Neuronal stem cell (in vitro differentiated cells): ENCODE results near the gene YBX3.

Source experiments
- DNase-seq: peaks from one replicate; pipeline ENCODE4 v3.0.0-alpha.2; 2013; ENCODE audit warnings: low spot score
- H2AFZ ChIP-seq: one replicate; pipeline ENCODE4 v1.6.1; 2013; ENCODE audit warnings: mild to moderate bottlenecking, low read length, inconsistent platforms
- H2AK5ac ChIP-seq: 2 replicates; pipeline ENCODE4 v1.6.1; 2013; ENCODE audit warnings: low read depth, mild to moderate bottlenecking, inconsistent platforms, low read length, moderate library complexity, mixed read lengths
- H2BK120ac ChIP-seq: 2 replicates; pipeline ENCODE4 v1.6.1; 2013; ENCODE audit warnings: low read depth, mild to moderate bottlenecking, inconsistent platforms, low read length, moderate library complexity, mixed read lengths
- H2BK12ac ChIP-seq: one replicate; pipeline ENCODE4 v1.6.1; 2013; ENCODE audit warnings: low read length, inconsistent platforms
- H2BK15ac ChIP-seq: 2 replicates; pipeline ENCODE4 v1.6.1; 2013; ENCODE audit warnings: mild to moderate bottlenecking, low read length, inconsistent platforms, mixed read lengths
- H2BK5ac ChIP-seq: one replicate; pipeline ENCODE4 v1.6.1; 2013; ENCODE audit warnings: inconsistent platforms, mild to moderate bottlenecking, low read length, moderate library complexity
- H3K14ac ChIP-seq: one replicate; pipeline ENCODE4 v1.6.1; 2013; ENCODE audit warnings: low read length, inconsistent platforms
- H3K18ac ChIP-seq: 2 replicates; pipeline ENCODE4 v1.6.1; 2013; ENCODE audit warnings: low read length, inconsistent platforms
- H3K23ac ChIP-seq: 2 replicates; pipeline ENCODE4 v1.6.1; 2013; ENCODE audit warnings: low read depth, mild to moderate bottlenecking, mixed read lengths, low read length, inconsistent platforms; ENCODE audit not compliant: poor library complexity
- H3K27ac ChIP-seq: replicated peaks from 3 replicates; pipeline ENCODE4 v1.5.1; 2013; ENCODE audit warnings: low read length, inconsistent platforms
- H3K27me3 ChIP-seq, 3 experiments: 2 replicates each; pipeline ENCODE4 v1.6.1; 2013; ENCODE audit warnings: low read length in 3 of 3, mild to moderate bottlenecking in 2 of 3, inconsistent platforms in 1 of 3, low read depth in 1 of 3, mixed read lengths in 1 of 3, moderate library complexity in 1 of 3; ENCODE audit not compliant: control insufficient read depth in 3 of 3, insufficient read depth in 3 of 3
- H3K36me3 ChIP-seq, 2 donors: replicated peaks in 1 of 2; 2 replicates each; pipeline ENCODE4 v1.6.1; 2013; ENCODE audit warnings: low read length in 2 of 2; ENCODE audit not compliant: control insufficient read depth in 2 of 2, insufficient read depth in 2 of 2
- H3K4ac ChIP-seq: 2 replicates; pipeline ENCODE4 v1.6.1; 2013; ENCODE audit warnings: inconsistent platforms, mild to moderate bottlenecking, low read length, moderate library complexity
- H3K4me1 ChIP-seq, 2 donors: 1 replicate in 1 of 2; 2 replicates in 1 of 2; pipeline ENCODE4 v1.6.1; 2013; ENCODE audit warnings: low read length in 2 of 2, low read depth in 1 of 2; ENCODE audit not compliant: control insufficient read depth in 2 of 2, insufficient read depth in 1 of 2
- H3K4me2 ChIP-seq: one replicate; pipeline ENCODE4 v1.6.1; 2013; ENCODE audit warnings: mild to moderate bottlenecking, low read length, inconsistent platforms; ENCODE audit not compliant: insufficient read depth, poor library complexity, severe bottlenecking
- H3K4me3 ChIP-seq, 2 donors: 2 replicates each; pipeline ENCODE4 v1.5.1; 2013; ENCODE audit warnings: low read length in 2 of 2, mild to moderate bottlenecking in 2 of 2, inconsistent platforms in 1 of 2, moderate library complexity in 1 of 2
- H3K79me1 ChIP-seq: one replicate; pipeline ENCODE4 v1.6.1; 2013; ENCODE audit warnings: low read depth, mild to moderate bottlenecking, inconsistent platforms, low read length, moderate library complexity
- H3K9ac ChIP-seq: one replicate; pipeline ENCODE4 v1.6.1; 2013; ENCODE audit warnings: mild to moderate bottlenecking, low read depth, low read length, inconsistent platforms; ENCODE audit not compliant: poor library complexity
- H3K9me3 ChIP-seq, 2 donors: replicated peaks in 1 of 2; 2 replicates each; pipeline versions ENCODE3 to v1.6.1; 2013; ENCODE audit warnings: low read length in 2 of 2, mild to moderate bottlenecking in 2 of 2, inconsistent platforms in 1 of 2, low read depth in 1 of 2, mixed read lengths in 1 of 2, moderate library complexity in 1 of 2; ENCODE audit not compliant: control insufficient read depth in 2 of 2, insufficient read depth in 1 of 2
- H4K8ac ChIP-seq: one replicate; pipeline ENCODE4 v1.6.1; 2013; ENCODE audit warnings: low read depth, mild to moderate bottlenecking, inconsistent platforms, low read length, moderate library complexity
- H4K91ac ChIP-seq: one replicate; pipeline ENCODE4 v1.6.1; 2013; ENCODE audit warnings: low read length, low read depth, mild to moderate bottlenecking, inconsistent platforms; ENCODE audit not compliant: poor library complexity
- WGBS, 2 donors: extraction: QIAGEN DNeasy Blood & Tissue Kit; methylation state at CpG; one replicate each; pipeline ENCODE4 v1.1.7; 2013; ENCODE audit warnings: missing lambda C conversion rate in 2 of 2, mixed read lengths in 1 of 2; ENCODE audit not compliant: insufficient read length in 2 of 2, insufficient replicate concordance in 1 of 2; ENCODE audit errors: extremely low coverage in 2 of 2; 5-methylcytosine and 5-hydroxymethylcytosine counted together

YBX3 gene

DNA sequence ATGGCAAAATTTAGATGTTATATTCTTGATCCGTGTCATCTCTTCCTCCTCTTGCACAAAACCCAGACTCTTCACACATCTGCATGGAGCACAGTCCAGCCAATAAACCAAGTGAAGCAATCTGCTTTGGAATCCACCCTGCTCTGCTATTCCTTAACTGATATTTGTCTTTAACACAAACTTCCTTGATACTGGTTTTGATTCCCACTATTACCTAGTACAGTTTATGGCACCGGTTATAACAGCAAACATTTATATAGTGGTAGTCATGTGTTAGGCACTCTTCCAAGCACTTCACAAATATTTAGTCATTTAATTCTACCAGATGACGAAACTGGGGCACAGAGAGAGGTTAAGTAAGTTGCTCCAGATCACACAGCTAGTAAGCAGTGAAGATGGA, 61.8 kb downstream of the YBX3 start:
- Histone ChIP-seq H3K27me3 (peaks cover 0 to 8% (median 0%) of the 10 kb centered on the region in 3 experiments), H2BK12ac (no peak overlapping the region), H2BK120ac (no peak overlapping the region), H3K4me3 (no peak overlapping the region), H3K18ac (no peak overlapping the region), H2BK5ac (no peak overlapping the region), H4K8ac (no peak overlapping the region), H4K91ac (no peak overlapping the region), H2AFZ (no peak overlapping the region), H3K4me2 (no peak overlapping the region), H3K4ac (no peak overlapping the region), H3K9me3 (peaks cover 0 to 2% of the 10 kb centered on the region in 2 donors), H3K79me1 (no peaks in the 10 kb centered on the region), H3K23ac (no peak overlapping the region), H3K36me3 (no peaks in the 10 kb centered on the region), H2BK15ac (no peak overlapping the region), H2AK5ac (no peak overlapping the region), H3K14ac (no peak overlapping the region), H3K4me1 (no peaks in the 10 kb centered on the region), H3K27ac (no peak overlapping the region), H3K9ac (no peak overlapping the region)
- DNase-seq, result no peak
- WGBS, 2 donors, result no CpG with 5 or more reads among the region's 3 CpGs

DNA sequence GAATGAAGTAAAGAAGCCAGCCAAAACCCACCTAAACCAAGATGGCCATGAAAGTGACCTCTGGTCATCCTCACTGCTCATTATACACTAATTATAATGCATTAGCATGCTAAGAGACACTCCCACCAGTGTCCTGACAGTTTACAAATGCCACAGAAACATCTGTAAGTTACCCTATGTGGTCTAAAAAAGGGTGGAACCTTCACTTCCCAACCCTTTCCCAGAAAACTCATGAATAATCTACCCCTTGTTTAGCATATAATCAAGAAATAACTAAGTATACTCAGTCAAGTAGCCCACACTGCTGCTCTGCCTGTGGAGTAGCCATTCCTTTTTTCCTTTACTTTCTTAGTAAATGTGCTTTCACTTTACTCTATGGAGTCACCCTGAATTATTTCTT, 69.1 kb downstream of the YBX3 start:
- H3K9ac ChIP-seq, result no peak overlapping the region

GRCh38 chr12:10652192-10652591, 70.9 kb downstream of the YBX3 start:
- Histone ChIP-seq H3K4me2 (no peak overlapping the region), H2BK120ac (no peak overlapping the region), H2BK12ac (no peak overlapping the region), H3K23ac (no peak overlapping the region), H3K27ac (no peak overlapping the region), H3K79me1 (no peaks in the 10 kb centered on the region), H2AFZ (no peak overlapping the region), H3K9me3 (peaks cover 0 to 3% of the 10 kb centered on the region in 2 donors), H3K36me3 (no peaks in the 10 kb centered on the region), H4K91ac (no peak overlapping the region), H3K27me3 (no peaks in the 10 kb centered on the region), H3K4me1 (no peaks in the 10 kb centered on the region), H3K14ac (no peak overlapping the region), H3K9ac (no peak overlapping the region), H2AK5ac (no peak overlapping the region), H3K4me3 (no peak overlapping the region), H3K18ac (no peak overlapping the region), H2BK5ac (no peak overlapping the region), H2BK15ac (no peak overlapping the region), H3K4ac (no peak overlapping the region), H4K8ac (no peak overlapping the region)
- no CpG with 5 or more reads among the region's 3 CpGs for WGBS, 2 donors
- DNase-seq, result no peak

More for the DNA sequence above, 69.1 kb downstream of the YBX3 start:
- H3K18ac ChIP-seq, result no peak overlapping the region
- no peak overlapping the region for H3K4me2 ChIP-seq
- no peak overlapping the region for H2BK15ac ChIP-seq
- no peak overlapping the region for H3K4ac ChIP-seq
- H3K4me3 ChIP-seq, result no peak overlapping the region
- H3K36me3 ChIP-seq, result no peaks in the 10 kb centered on the region
- no peaks in the 10 kb centered on the region for H3K4me1 ChIP-seq
- no peak overlapping the region for H4K91ac ChIP-seq
- peaks cover 0 to 3% of the 10 kb centered on the region in 2 donors for H3K9me3 ChIP-seq
- no peak overlapping the region for H2AFZ ChIP-seq
- no peak overlapping the region for H2BK12ac ChIP-seq
- H2AK5ac ChIP-seq, result no peak overlapping the region
- no peak overlapping the region for H2BK5ac ChIP-seq
- no peak overlapping the region for H3K14ac ChIP-seq
- H3K27me3 ChIP-seq, result no peaks in the 10 kb centered on the region
- no peak overlapping the region for H4K8ac ChIP-seq
- H3K23ac ChIP-seq, result no peak overlapping the region
- H3K27ac ChIP-seq, result no peak overlapping the region
- no peak for DNase-seq
- no peak overlapping the region for H2BK120ac ChIP-seq
- no peaks in the 10 kb centered on the region for H3K79me1 ChIP-seq
